ENCODE results near the gene POLDIP2. TPM values are rescaled to one million over a fixed set of nuclear protein-coding genes. Genes with fewer than 3 reads are reported as not detected.

The POLDIP2 gene
- total and polyA plus RNA-seq, 12 donors = 74.2 to 204 (median 175) TPM

DNA sequence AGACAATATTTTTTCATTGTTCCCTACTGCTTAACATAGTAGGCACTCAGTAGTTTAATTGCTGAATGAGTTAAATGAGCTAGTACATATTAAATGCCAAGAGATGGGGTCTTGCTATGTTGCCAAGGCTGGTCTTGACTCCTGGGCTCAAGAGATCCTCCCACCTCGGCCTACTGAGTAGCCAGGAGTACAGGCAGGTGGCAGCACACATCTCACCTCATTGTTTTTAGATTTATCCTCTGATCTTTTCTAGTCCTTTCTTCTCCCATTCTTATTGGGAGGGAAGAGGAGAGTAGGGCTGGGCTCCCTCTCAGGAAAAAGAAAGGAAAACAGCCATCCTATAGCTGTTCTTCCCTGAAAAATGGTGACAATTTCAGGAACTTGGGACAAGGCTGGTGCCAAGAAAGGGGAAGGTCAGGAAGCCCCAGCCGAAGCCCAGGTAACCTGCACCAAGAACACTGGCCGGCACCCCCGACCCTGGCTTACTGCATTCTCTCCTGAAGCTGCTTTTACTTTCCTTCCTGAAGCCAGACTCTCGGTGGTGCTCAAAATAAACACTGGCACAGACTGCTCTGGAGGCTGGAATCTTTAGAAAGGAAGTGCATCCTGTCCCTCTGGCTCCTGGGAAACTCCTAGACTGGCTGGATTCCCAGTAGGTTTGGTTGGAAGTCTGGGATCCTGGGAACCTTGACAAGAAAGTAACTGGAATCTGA, 19.1 kb downstream of the POLDIP2 start:
- H3K4me3 ChIP-seq = no peak overlapping the region
- no peaks in the 10 kb centered on the region for H3K27me3 ChIP-seq
- H3K4me1 ChIP-seq (replicated peaks in 1 of 2) = peaks cover 21 to 48% of the 10 kb centered on the region in 2 donors
- no peak for TF ChIP-seq POLR2A (IDR thresholded peaks at IDR 0.05)
- TF ChIP-seq, protein P1, sequence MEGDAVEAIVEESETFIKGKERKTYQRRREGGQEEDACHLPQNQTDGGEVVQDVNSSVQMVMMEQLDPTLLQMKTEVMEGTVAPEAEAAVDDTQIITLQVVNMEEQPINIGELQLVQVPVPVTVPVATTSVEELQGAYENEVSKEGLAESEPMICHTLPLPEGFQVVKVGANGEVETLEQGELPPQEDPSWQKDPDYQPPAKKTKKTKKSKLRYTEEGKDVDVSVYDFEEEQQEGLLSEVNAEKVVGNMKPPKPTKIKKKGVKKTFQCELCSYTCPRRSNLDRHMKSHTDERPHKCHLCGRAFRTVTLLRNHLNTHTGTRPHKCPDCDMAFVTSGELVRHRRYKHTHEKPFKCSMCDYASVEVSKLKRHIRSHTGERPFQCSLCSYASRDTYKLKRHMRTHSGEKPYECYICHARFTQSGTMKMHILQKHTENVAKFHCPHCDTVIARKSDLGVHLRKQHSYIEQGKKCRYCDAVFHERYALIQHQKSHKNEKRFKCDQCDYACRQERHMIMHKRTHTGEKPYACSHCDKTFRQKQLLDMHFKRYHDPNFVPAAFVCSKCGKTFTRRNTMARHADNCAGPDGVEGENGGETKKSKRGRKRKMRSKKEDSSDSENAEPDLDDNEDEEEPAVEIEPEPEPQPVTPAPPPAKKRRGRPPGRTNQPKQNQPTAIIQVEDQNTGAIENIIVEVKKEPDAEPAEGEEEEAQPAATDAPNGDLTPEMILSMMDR (IDR thresholded peaks at IDR 0.05) = no peak
- H3K9me3 ChIP-seq (replicated peaks in 1 of 3) = no peaks in the 10 kb centered on the region
- intact Hi-C loops (cut with DNase I) = no loop called here
- peaks cover 0 to 41% of the 10 kb centered on the region in 2 donors for H3K36me3 ChIP-seq (replicated peaks in 1 of 2)
- peak overlapping the region in 3 of 5 donors; percentile 35 to 95 (median 79) for H3K27ac ChIP-seq
- DNase-seq = peak in 3 of 7 donors; percentile 35 to 77 (median 51)
- WGBS, 4 donors = 45 to 54% (median 50%) methylated on average over 5 of the region's 5 CpGs

DNA sequence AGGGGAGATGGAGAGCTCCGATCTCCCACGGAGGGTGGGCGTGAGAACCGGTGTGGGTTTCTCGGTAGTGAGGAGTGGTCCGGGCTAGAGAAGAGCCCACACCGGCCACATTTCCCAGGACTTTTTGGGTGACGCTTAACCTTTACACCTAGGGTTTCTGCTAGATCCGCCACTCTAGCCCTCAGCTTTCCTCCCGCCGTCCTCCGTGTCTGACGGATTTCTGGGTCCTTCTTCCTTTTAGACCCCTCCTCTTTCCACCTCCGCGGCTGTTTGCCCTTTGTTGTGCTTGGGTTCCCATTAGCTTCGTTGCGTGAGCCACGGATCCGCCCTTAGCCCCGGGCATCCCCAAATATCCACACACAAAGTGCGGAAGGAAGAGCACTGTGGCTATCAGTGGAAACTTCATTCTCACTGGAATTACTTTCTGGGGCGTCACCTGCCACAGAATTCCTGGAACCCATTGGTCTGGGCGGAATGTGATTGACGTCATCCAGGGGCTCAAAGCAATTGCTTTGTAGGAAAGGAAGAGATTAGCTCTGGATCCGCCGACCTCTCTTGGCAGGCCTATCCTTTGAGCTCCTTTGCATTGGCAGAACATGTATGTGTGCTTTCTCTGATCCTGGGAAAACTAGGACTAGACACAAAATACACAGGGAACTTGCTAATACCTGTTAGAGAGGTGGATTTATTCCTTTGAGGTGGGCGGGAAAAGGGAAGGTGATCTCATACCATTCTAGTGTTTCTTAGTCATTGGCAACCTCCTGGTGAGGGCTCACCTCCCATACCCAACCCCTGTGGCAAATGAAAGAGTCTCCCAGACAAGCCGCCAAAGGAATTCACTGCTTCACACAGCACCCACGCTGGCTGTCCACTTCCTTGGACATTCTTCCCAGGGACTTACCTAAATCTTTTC, 21.1 kb downstream of the POLDIP2 start:
- TF ChIP-seq, protein P1 (IDR thresholded peaks at IDR 0.05) = no peak
- peak; percentile 18 to 69 for TF ChIP-seq POLR2A (IDR thresholded peaks at IDR 0.05)
- 4 to 7% (median 5%) methylated on average over 23 to 29 of the region's 29 CpGs for WGBS, 4 donors
- intact Hi-C loops (cut with DNase I) = no loop called here

DNA sequence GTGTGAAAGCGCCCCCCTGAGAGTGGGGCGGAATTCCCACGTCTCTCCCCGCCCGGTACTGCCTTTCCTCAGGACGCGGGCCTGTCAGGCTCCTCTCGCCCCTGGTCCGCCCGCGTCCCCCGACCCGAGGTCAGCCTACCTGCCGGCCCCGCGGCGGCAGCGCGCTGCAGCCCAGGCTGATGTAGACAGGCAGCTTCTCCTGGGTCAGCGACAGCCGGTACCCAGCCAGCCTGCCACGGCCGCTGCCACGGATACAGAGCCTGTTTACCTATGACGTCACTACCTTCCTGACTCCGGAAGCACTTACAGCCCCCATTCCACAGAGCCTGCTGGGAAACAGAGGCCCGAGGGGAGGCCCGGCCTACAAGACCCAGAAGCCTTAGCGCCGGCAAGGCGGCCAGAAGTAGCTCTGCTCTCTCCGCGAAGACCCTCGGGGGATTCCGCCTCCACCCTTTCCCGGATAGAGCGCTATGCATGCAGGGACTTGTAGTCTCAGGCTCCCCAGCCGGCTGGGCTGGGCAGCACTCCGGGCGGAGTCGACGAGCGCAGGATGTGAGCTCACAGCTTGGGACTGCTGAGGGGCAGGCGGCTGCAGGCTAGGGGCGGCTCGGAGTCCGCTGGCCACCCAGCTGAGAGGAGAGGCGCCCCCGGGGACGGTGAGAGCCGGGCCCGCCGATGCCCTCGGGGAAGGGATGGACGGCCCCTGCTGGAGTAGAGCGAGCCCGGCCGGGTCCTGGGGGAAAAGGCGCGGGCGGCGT, 21.9 kb downstream of the POLDIP2 start, which contains the start of the genes IFT20 and TNFAIP1:
Gene IFT20 (minus strand): TSS at position 272 of the 758 bp plus-strand sequence. CDS start 3,487 bp downstream, outside the sequence.
Gene TNFAIP1 (plus strand): TSS at position 561 of the 758 bp plus-strand sequence. CDS start 3,761 bp downstream, outside the sequence.
- 0 to 4% (median 0%) methylated on average over 17 to 62 of the region's 62 CpGs for WGBS, 4 donors
- H3K27ac ChIP-seq = peak within 1 kb of the TSS; percentile 78 to 95 (median 89)
- H3K4me1 ChIP-seq (replicated peaks in 1 of 2) = peaks cover 21 to 48% of the 10 kb centered on the region in 2 donors
- intact Hi-C loops (cut with DNase I) = no loop called here
- peak within 1 kb of the TSS; percentile 70 to 91 (median 81) for H3K4me3 ChIP-seq
- peak; percentile 95 to 97 for TF ChIP-seq POLR2A (IDR thresholded peaks at IDR 0.05)
- TF ChIP-seq, protein P1 (IDR thresholded peaks at IDR 0.05) = no peak
- peaks cover 0 to 24% of the 10 kb centered on the region in 2 donors for H3K36me3 ChIP-seq (replicated peaks in 1 of 2)
- no peaks in the 10 kb centered on the region for H3K27me3 ChIP-seq
- peak; percentile 98 to 100 (median 99) for DNase-seq
- no peaks in the 10 kb centered on the region for H3K9me3 ChIP-seq (replicated peaks in 1 of 3)

More for the DNA sequence above, 21.1 kb downstream of the POLDIP2 start:
- Histone ChIP-seq H3K4me3 (peak overlapping the region; percentile 52 to 73 (median 65)), H3K36me3 (replicated peaks in 1 of 2) (peaks cover 0 to 29% of the 10 kb centered on the region in 2 donors), H3K9me3 (replicated peaks in 1 of 3) (no peaks in the 10 kb centered on the region), H3K27me3 (no peaks in the 10 kb centered on the region), H3K27ac (peak overlapping the region; percentile 78 to 95 (median 89)), H3K4me1 (replicated peaks in 1 of 2) (peaks cover 21 to 48% of the 10 kb centered on the region in 2 donors)
- DNase-seq = peak; percentile 66 to 91 (median 85)
